Neural progenitor cell (in vitro differentiated cells): ENCODE results near the gene CER1.

Experiments
- CTCF ChIP-seq: fragments of 200-600 bp; sonication (generic); IDR thresholded peaks from 2 replicates; pipeline ENCODE4 v1.5.1; 2017; ENCODE audit warnings: antibody characterized with exemption, mild to moderate bottlenecking
- EZH2phosphoT487 ChIP-seq: fragments of 200-600 bp; sonication (generic); IDR thresholded peaks from 2 replicates; pipeline ENCODE4 v1.6.1; 2017; ENCODE audit warnings: antibody characterized with exemption

GRCh38 chr9:14687042-14687719, 35.4 kb downstream of the CER1 start:
- TF ChIP-seq CTCF (no peak), EZH2phosphoT487 (no peak)
